Central memory CD8-positive, alpha-beta T cell (primary cell): ENCODE measurements around the gene ADAMTS12.

Experiments used
- ATAC-seq: fragments of 150-1000 bp; cut with Tn5 transposase; replicated peaks from 2 replicates; pipeline ENCODE4 v1.10.0; 2022; ENCODE audit warnings: mild to moderate bottlenecking, moderate FRiP score, moderate number of reproducible peaks; ENCODE audit not compliant: poor library complexity, severe bottlenecking; ENCODE audit errors: extremely low read depth
- DNase-seq, 2 donors: peaks; one replicate each; pipeline ENCODE4 v3.0.0; 2021; ENCODE audit warnings: low spot score in 2 of 2
- H3K27ac Mint-ChIP-seq: one replicate; pipeline ENCODE4 v1.8.0; 2022; ENCODE audit warnings: low read depth, mild to moderate bottlenecking, moderate library complexity, mixed read lengths
- H3K27me3 Mint-ChIP-seq: one replicate; pipeline ENCODE4 v1.8.0; 2022; ENCODE audit warnings: mixed read lengths
- H3K36me3 Mint-ChIP-seq: one replicate; pipeline ENCODE4 v1.8.0; 2022; ENCODE audit warnings: mild to moderate bottlenecking, moderate library complexity, mixed read lengths; ENCODE audit not compliant: insufficient read depth
- H3K4me1 Mint-ChIP-seq: one replicate; pipeline ENCODE4 v1.8.0; 2022; ENCODE audit warnings: mixed read lengths
- H3K4me3 Mint-ChIP-seq: one replicate; pipeline ENCODE4 v1.8.0; 2022; ENCODE audit warnings: mild to moderate bottlenecking, moderate library complexity, mixed read lengths
- H3K9me3 Mint-ChIP-seq: one replicate; pipeline ENCODE4 v1.8.0; 2022; ENCODE audit warnings: mixed read lengths

Gene ADAMTS12

GRCh38 chr5:33891788-33892619 lies at the start of gene ADAMTS12:
ADAMTS12 (minus strand) TSS chr5:33891990; CDS start chr5:33891856, 134 bp downstream.
- ATAC-seq (no peak), DNase-seq (no peak)
- peaks cover 69% of the 10 kb centered on the region for H3K27me3 Mint-ChIP-seq
- H3K4me3 Mint-ChIP-seq: peak within 1 kb of the TSS; percentile 34
- H3K27ac Mint-ChIP-seq: no peak within 1 kb of the TSS
- H3K36me3 Mint-ChIP-seq: no peaks in the 10 kb centered on the region
- no peaks in the 10 kb centered on the region for H3K9me3 Mint-ChIP-seq
- no peaks in the 10 kb centered on the region for H3K4me1 Mint-ChIP-seq

- Mint-ChIP-seq H3K9me3 (no peaks in the 10 kb centered on the region), H3K36me3 (no peaks in the 10 kb centered on the region), H3K4me1 (no peaks in the 10 kb centered on the region), H3K4me3 (no peak overlapping the region), H3K27me3 (peaks cover 71% of the 10 kb centered on the region), H3K27ac (no peak overlapping the region)
- DNase-seq (no peak), ATAC-seq (no peak)
Measured at GRCh38 chr5:33941090-33941489, 49.3 kb upstream of the ADAMTS12 start.

GRCh38 chr5:33939556-33940262 lies 47.9 kb upstream of the ADAMTS12 start:
- H3K27ac Mint-ChIP-seq: no peak overlapping the region
- H3K36me3 Mint-ChIP-seq: no peaks in the 10 kb centered on the region
- H3K4me3 Mint-ChIP-seq: no peak overlapping the region
- ATAC-seq (no peak), DNase-seq (no peak)
- no peaks in the 10 kb centered on the region for H3K9me3 Mint-ChIP-seq
- peaks cover 73% of the 10 kb centered on the region for H3K27me3 Mint-ChIP-seq
- no peaks in the 10 kb centered on the region for H3K4me1 Mint-ChIP-seq

- no peaks in the 10 kb centered on the region for H3K4me1 Mint-ChIP-seq
- H3K4me3 Mint-ChIP-seq: no peak overlapping the region
- peaks cover 73% of the 10 kb centered on the region for H3K27me3 Mint-ChIP-seq
- no peak for DNase-seq
- H3K9me3 Mint-ChIP-seq: no peaks in the 10 kb centered on the region
- H3K27ac Mint-ChIP-seq: no peak overlapping the region
- ATAC-seq: no peak
- H3K36me3 Mint-ChIP-seq: no peaks in the 10 kb centered on the region
Measured at GRCh38 chr5:33938881-33939280, 47.1 kb upstream of the ADAMTS12 start.

GRCh38 chr5:33938507-33938796 lies 46.7 kb upstream of the ADAMTS12 start:
- Mint-ChIP-seq H3K9me3 (no peaks in the 10 kb centered on the region), H3K27me3 (peaks cover 69% of the 10 kb centered on the region), H3K4me3 (no peak overlapping the region), H3K27ac (no peak overlapping the region), H3K36me3 (no peaks in the 10 kb centered on the region), H3K4me1 (no peaks in the 10 kb centered on the region)
- ATAC-seq: no peak
- DNase-seq: no peak

GRCh38 chr5:33937707-33938506 lies 46.1 kb upstream of the ADAMTS12 start:
- no peak overlapping the region for H3K4me3 Mint-ChIP-seq
- no peaks in the 10 kb centered on the region for H3K36me3 Mint-ChIP-seq
- DNase-seq: no peak
- H3K4me1 Mint-ChIP-seq: no peaks in the 10 kb centered on the region
- H3K9me3 Mint-ChIP-seq: no peaks in the 10 kb centered on the region
- no peak overlapping the region for H3K27ac Mint-ChIP-seq
- H3K27me3 Mint-ChIP-seq: peaks cover 64% of the 10 kb centered on the region
- no peak for ATAC-seq

- H3K36me3 Mint-ChIP-seq: no peaks in the 10 kb centered on the region
- no peaks in the 10 kb centered on the region for H3K4me1 Mint-ChIP-seq
- DNase-seq (no peak), ATAC-seq (no peak)
- no peak overlapping the region for H3K27ac Mint-ChIP-seq
- no peak overlapping the region for H3K4me3 Mint-ChIP-seq
- peaks cover 62% of the 10 kb centered on the region for H3K27me3 Mint-ChIP-seq
- no peaks in the 10 kb centered on the region for H3K9me3 Mint-ChIP-seq
Measured at GRCh38 chr5:33937017-33937706, 45.4 kb upstream of the ADAMTS12 start.

- H3K4me3 Mint-ChIP-seq: no peak within 1 kb of the TSS
- DNase-seq (no peak), ATAC-seq (no peak)
- H3K27me3 Mint-ChIP-seq: peaks cover 62% of the 10 kb centered on the region
- no peaks in the 10 kb centered on the region for H3K9me3 Mint-ChIP-seq
- H3K4me1 Mint-ChIP-seq: no peaks in the 10 kb centered on the region
- H3K36me3 Mint-ChIP-seq: no peaks in the 10 kb centered on the region
- H3K27ac Mint-ChIP-seq: no peak within 1 kb of the TSS
Measured at GRCh38 chr5:33936381-33937016, 44.7 kb upstream of the ADAMTS12 start, which contains the start of gene RXFP3. RXFP3 (plus strand) TSS chr5:33936386; CDS start chr5:33936741, 355 bp downstream.

- no peak overlapping the region for H3K4me3 Mint-ChIP-seq
- DNase-seq: no peak
- no peak overlapping the region for H3K27ac Mint-ChIP-seq
- H3K36me3 Mint-ChIP-seq: no peaks in the 10 kb centered on the region
- H3K27me3 Mint-ChIP-seq: peaks cover 61% of the 10 kb centered on the region
- H3K9me3 Mint-ChIP-seq: no peaks in the 10 kb centered on the region
- no peaks in the 10 kb centered on the region for H3K4me1 Mint-ChIP-seq
- peak; percentile 47 for ATAC-seq
Measured at GRCh38 chr5:33936004-33936380, 44.2 kb upstream of the ADAMTS12 start.

- DNase-seq (no peak), ATAC-seq (no peak)
- H3K27ac Mint-ChIP-seq: no peak overlapping the region
- H3K4me1 Mint-ChIP-seq: no peaks in the 10 kb centered on the region
- no peaks in the 10 kb centered on the region for H3K36me3 Mint-ChIP-seq
- no peak overlapping the region for H3K4me3 Mint-ChIP-seq
- H3K9me3 Mint-ChIP-seq: no peaks in the 10 kb centered on the region
- H3K27me3 Mint-ChIP-seq: peaks cover 43% of the 10 kb centered on the region
Measured at GRCh38 chr5:33934176-33934575, 42.4 kb upstream of the ADAMTS12 start.

GRCh38 chr5:33933723-33934169 lies 42.0 kb upstream of the ADAMTS12 start:
- H3K4me1 Mint-ChIP-seq: no peaks in the 10 kb centered on the region
- ATAC-seq: no peak
- no peaks in the 10 kb centered on the region for H3K36me3 Mint-ChIP-seq
- peaks cover 39% of the 10 kb centered on the region for H3K27me3 Mint-ChIP-seq
- no peak for DNase-seq
- H3K9me3 Mint-ChIP-seq: no peaks in the 10 kb centered on the region
- H3K4me3 Mint-ChIP-seq: no peak overlapping the region
- H3K27ac Mint-ChIP-seq: no peak overlapping the region

- no peaks in the 10 kb centered on the region for H3K36me3 Mint-ChIP-seq
- no peaks in the 10 kb centered on the region for H3K9me3 Mint-ChIP-seq
- no peak for DNase-seq
- peaks cover 29% of the 10 kb centered on the region for H3K27me3 Mint-ChIP-seq
- no peaks in the 10 kb centered on the region for H3K4me1 Mint-ChIP-seq
- H3K27ac Mint-ChIP-seq: no peak overlapping the region
- H3K4me3 Mint-ChIP-seq: no peak overlapping the region
- ATAC-seq: no peak
Measured at GRCh38 chr5:33931136-33931535, 39.3 kb upstream of the ADAMTS12 start.
